Measurements from ENCODE around the gene SHD. TPM values are rescaled to one million over a fixed set of nuclear protein-coding genes. Genes with fewer than 3 reads are reported as not detected.
A peak's percentile ranks its signal among the peaks of the same experiment; 100 is the strongest.

Gene SHD
- total and polyA plus RNA-seq, 9 of the 15 experiments (the other 6 are each of a cell fraction or from before 2014, with no cell fraction given) = 0.05 to 0.62 (median 0.15) TPM; not detected in 5

- 0 out of 2 replicates have a peak, but pooled peaks have one; percentile 31 for TF ChIP-seq CREB1 (IDR thresholded peaks at IDR 0.05)
- no peak for TF ChIP-seq CREB1 (CRISPR knock-in tag; IDR thresholded peaks at IDR 0.05)
- TF ChIP-seq YY1 (IDR thresholded peaks at IDR 0.05; ENCODE audit: borderline replicate concordance in 1 of 3, control insufficient read depth in 1 of 3, extremely low read depth in 1 of 3, insufficient read depth in 3 of 3, insufficient read length in 1 of 3, insufficient replicate concordance in 2 of 3, low read depth in 1 of 3, low read length in 2 of 3) = peak in 2 of 3 experiments; percentile 49 to 57
- 0 out of 2 replicates have a peak, but pooled peaks have one; percentile 26 for TF ChIP-seq NR2C2 (CRISPR knock-in tag; IDR thresholded peaks at IDR 0.05)
- no peak for TF ChIP-seq NR2C2 (tag; IDR thresholded peaks at IDR 0.05)
- TF ChIP-seq RBM25 (IDR thresholded peaks at IDR 0.05; ENCODE audit: low read depth, low read length, severe bottlenecking) = peak; percentile 40
- TF ChIP-seq RBBP5 (IDR thresholded peaks at IDR 0.05; ENCODE audit: borderline replicate concordance, insufficient read depth, low read length, poor library complexity, severe bottlenecking) = no peak
- no peak for TF ChIP-seq SAFB (IDR thresholded peaks at IDR 0.05; ENCODE audit: borderline replicate concordance, low read depth, low read length)
- TF ChIP-seq RREB1 (CRISPR knock-in tag; IDR thresholded peaks at IDR 0.05) = 0 out of 2 replicates have a peak, but pooled peaks have one; percentile 25
- TF ChIP-seq ZNF655 (CRISPR knock-in tag; IDR thresholded peaks at IDR 0.05) = no peak
- TF ChIP-seq NR0B1 (IDR thresholded peaks at IDR 0.05; ENCODE audit: partially characterized antibody) = no peak
- TF ChIP-seq CTBP1 (IDR thresholded peaks at IDR 0.05; ENCODE audit: borderline replicate concordance) = peak; percentile 72
- TF ChIP-seq ZNF143 (CRISPR knock-in tag; IDR thresholded peaks at IDR 0.05) = peak; percentile 92
- TF ChIP-seq BHLHE40 (IDR thresholded peaks at IDR 0.05; ENCODE audit: low read length) = no peak
- TF ChIP-seq MEIS2 (IDR thresholded peaks at IDR 0.05; ENCODE audit: partially characterized antibody) = peak; percentile 58
- TF ChIP-seq CREB3L1 (IDR thresholded peaks at IDR 0.05; ENCODE audit: borderline replicate concordance, low read depth) = peak; percentile 77
- no peak for TF ChIP-seq PHB2 (IDR thresholded peaks at IDR 0.05; ENCODE audit: low read depth)
Measured at GRCh38 chr19:4304538-4305256, 25.6 kb downstream of the SHD start, which contains the start of gene FSD1 (continued).
